Measurements from ENCODE around the gene GDPD5. TPM values are rescaled to one million over a fixed set of nuclear protein-coding genes. Genes with fewer than 3 reads are reported as not detected.

Gene GDPD5
- total RNA-seq, 1 donor from 2014 or later: 18.3 TPM

DNA sequence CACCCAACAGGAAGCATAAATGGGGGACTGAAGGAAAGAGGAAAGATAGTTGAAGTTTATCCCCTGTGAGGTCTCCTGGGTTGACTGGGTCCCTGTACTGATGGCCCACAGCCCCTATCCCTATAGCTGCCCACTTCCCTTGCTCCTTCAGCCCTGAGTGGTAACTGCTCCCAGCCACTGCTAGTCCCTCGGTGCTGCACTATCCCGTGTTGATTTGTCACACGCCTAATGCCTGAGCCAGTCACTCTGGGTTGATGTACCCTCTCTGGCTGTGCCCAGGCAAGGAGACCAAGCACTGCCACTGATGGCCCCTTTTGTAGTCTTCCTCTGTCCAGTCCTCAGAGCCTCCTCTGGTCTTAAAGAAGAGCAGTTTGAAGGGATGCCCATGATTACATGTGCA lies 9.6 kb downstream of the GDPD5 start:
- DNase-seq (ENCODE audit: low read depth): no peak

DNA sequence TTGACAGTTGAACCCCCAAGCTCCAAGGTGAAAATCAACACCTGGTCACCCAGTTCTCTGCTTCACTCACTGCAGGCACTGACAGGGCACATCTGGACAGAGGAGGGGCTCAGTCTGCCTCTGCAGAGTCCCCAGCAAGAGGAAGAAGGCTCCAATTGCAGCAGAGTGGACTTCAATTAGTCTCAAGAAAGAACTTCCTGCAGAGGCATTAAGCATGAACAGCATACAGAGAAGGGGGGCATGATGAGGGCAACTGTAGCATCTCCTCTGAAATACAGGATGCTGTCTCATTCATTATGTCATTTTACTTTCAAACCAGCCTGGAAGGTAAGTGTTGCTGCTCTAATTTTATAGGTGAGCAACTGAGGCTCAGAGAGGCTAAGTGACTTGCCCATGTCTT lies 11.1 kb downstream of the GDPD5 start:
- DNase-seq (ENCODE audit: low read depth): no peak

DNA sequence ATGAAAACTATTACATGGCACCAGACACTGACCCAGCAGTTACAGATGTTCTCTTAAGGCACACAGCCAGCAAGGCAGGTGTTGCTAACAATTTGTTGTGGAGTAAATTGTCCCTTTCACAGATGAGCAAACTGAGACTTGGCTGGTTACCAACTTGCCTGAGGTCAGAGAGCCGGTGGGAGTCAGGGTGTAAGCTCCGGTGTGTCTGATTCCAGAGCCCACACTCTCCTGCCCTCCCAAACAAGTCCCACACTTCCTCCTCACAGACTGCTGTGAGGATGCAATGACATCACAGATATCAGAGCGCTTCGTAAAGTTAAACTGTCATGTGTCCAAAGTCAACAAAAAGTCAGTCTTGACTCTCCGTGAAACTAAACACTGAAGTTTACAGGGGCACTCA lies 12.5 kb downstream of the GDPD5 start:
- no peak for DNase-seq (ENCODE audit: low read depth)

DNA sequence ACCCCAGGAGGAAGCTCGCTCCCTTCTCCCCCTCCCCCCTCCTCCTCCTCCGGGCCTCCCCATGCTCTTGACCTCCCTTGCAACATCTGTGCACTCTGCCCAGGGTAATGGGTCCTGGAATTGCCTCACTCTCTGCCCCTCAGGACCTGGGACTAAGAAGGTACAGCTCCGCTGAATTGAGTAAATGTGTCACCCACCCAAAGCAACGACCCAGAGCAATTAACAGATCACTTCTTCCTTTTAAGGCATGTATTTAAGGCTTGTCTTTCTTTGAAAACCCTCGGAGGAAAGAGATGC lies 15.1 kb downstream of the GDPD5 start:
- DNase-seq (ENCODE audit: low read depth): no peak

- DNase-seq (ENCODE audit: low read depth): no peak
Observed at GRCh38 chr11:75510004-75510722, 15.6 kb downstream of the GDPD5 start.

- DNase-seq (ENCODE audit: low read depth): no peak
Observed at GRCh38 chr11:75509020-75509720, 16.6 kb downstream of the GDPD5 start.

- no peak for DNase-seq (ENCODE audit: low read depth)
Observed at GRCh38 chr11:75508051-75508561, 17.6 kb downstream of the GDPD5 start.

- peak; percentile 72 for DNase-seq (ENCODE audit: low read depth)
Observed at GRCh38 chr11:75507571-75507970, 18.2 kb downstream of the GDPD5 start.

DNA sequence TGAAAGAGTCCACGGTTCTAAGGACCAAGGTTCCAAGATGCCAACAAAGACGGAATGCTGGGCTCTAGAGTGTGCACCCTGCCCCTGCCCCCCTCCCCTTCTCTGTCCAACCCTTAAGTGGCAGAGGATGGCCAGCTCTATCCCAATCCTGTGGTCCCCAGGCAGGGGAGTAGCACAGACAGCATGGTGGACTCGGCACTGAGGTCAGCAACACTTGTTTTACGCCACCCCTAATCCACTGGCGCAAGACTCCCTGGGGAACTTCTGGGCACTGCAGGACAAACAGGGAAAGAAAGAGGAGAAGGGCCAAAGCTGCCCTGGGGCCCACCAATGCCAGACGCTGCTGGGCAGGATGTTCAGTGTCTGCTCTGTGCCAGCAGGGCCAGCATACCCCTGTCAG lies 18.9 kb downstream of the GDPD5 start:
- DNase-seq (ENCODE audit: low read depth): no peak

- DNase-seq (ENCODE audit: low read depth): peak; percentile 83
Observed at GRCh38 chr11:75505916-75506692, 19.6 kb downstream of the GDPD5 start.

GRCh38 chr11:75504501-75504900 lies 21.2 kb downstream of the GDPD5 start:
- DNase-seq (ENCODE audit: low read depth): no peak

GRCh38 chr11:75503531-75504099 lies 22.1 kb downstream of the GDPD5 start:
- no peak for DNase-seq (ENCODE audit: low read depth)

DNA sequence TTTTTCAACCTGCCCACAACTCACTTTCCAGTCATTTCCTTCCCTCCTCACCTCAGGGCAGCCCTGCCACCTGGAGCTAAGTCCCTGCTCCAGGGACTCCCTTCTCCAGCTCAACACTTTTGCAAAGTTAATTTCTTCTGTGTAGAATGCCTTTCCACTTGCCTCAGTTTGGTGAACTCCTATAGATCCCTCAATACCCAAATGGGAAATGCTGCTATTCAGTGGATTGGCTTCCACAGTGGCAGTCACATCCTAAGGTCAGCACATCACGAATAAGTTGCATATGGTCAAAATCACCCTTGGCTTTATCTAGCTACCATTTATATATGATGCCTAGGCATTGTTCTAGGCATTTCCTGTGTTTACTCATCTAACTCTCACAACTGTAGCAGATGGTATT lies 23.6 kb downstream of the GDPD5 start:
- no peak for DNase-seq (ENCODE audit: low read depth)

GRCh38 chr11:75500742-75501141 lies 25.0 kb downstream of the GDPD5 start:
- no peak for DNase-seq (ENCODE audit: low read depth)

- peak; percentile 93 for DNase-seq (ENCODE audit: low read depth)
Observed at GRCh38 chr11:75499423-75500190, 26.1 kb downstream of the GDPD5 start.

DNA sequence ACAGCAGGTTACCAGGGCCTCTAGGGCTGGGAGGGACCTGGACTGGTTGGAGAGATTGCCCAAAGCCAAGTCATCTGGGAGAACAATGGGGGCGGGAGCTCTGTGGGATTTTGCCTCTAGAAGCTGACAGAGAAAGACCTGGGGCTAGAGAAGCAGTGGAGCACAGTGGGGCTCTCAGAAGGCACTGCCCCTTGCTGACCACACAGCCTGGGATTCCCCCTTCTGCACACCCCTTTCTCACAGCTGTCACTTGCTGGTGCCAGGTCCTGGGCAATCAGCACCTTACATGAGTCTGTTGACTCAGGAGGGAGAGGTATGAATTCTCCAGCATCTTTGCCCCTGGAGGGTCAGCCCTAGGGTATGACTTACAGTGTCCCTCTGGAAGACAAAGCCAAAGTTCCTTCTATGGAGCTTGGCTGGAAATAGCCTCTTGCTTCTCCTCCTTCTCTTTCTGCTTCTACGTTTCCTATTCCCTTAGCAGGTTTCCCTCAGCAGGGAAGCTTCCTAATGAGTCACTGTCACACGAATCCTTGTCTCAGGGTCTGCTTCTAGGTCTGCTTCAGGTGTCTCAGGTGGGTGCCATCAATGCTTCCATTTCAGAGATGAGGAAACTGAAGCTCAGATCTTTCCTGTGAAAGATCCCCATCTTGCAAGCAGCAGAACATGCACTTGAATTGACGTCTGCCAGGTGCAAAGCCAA lies 27.0 kb downstream of the GDPD5 start:
- peak; percentile 53 for DNase-seq (ENCODE audit: low read depth)

DNA sequence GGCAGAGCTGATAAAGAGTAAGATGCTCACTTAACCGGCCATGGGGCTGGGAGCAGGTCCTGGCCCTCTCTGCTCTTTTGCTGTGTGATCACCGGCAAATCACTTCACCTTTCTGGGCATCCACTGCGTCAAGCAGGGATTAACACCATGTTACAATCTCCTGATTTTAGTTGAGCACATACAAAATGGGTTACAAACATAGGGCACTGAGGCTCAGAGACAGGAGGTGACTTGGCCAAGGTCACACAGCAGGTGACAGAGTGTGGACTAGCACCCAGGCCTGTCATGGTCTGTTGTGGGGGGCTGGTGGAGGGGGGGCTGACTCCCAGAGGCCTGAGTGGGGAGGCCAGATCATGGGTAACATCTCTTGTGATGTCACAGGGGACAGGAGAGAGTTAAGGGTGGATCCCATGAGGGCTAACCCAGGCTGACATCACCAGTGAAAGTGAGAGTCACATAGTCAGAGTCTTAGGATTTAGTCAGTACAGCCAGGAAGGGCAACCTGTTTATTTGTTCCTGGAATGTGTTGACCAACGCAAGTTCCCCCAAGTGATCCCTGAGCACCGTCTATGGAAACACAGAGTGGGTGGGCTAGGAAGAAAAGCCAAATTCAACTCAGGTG lies 27.8 kb downstream of the GDPD5 start:
- no peak for DNase-seq (ENCODE audit: low read depth)

DNA sequence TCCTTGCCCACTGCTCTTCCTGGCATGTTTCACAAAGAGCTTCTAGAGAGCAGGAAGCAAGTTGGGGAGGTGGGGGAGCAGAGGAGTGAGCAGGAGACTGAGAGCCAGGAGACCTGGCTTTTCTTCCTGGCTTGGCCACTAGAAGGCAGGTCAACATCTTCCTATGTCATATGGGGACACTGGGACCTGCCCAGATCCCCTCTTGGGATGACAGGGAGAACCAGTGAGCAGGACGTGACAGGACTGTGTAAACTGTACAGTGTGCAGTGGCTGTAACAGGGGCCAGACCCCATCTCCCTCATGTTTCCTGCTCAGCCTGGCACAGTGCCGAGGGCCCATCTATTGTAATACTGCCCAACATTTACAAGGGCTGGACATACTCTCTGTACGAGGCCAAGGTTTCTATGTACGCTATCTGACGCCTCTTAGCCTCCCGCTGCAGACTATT lies 29.4 kb downstream of the GDPD5 start:
- DNase-seq (ENCODE audit: low read depth): no peak

GRCh38 chr11:75495749-75496304 lies 29.9 kb downstream of the GDPD5 start:
- no peak for DNase-seq (ENCODE audit: low read depth)

DNA sequence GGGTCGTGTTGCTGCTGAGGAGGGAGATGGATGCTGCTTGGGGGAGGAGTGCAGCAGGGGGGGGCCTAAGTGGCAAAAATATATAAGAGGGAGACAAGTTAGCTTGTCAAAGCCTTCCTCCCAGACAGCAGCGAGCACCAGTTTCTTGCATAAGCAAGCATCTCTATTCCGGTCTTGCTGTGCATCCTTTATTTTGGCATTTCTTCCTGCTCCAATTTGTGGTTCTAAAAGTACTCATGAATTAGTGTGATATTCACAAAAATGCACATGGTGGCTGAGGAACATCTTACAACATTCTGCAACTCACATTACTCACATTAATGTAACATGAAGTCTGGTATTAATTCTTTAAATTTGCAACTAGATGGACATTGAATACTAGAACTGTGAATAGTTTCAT lies 32.1 kb downstream of the GDPD5 start:
- DNase-seq (ENCODE audit: low read depth): no peak

All from myocyte (in vitro differentiated cells).